D341Med (cell line): ENCODE measurements around the gene SPRED2.

Experiments used
- DNase-seq: peaks from one replicate; pipeline ENCODE4 v3.0.0; 2012; ENCODE audit warnings: low spot score

The SPRED2 gene

GRCh38 chr2:65276609-65277008, 155.8 kb downstream of the SPRED2 start:
- DNase-seq, result no peak

GRCh38 chr2:65275141-65275915, 157.1 kb downstream of the SPRED2 start:
- DNase-seq, result no peak

DNA sequence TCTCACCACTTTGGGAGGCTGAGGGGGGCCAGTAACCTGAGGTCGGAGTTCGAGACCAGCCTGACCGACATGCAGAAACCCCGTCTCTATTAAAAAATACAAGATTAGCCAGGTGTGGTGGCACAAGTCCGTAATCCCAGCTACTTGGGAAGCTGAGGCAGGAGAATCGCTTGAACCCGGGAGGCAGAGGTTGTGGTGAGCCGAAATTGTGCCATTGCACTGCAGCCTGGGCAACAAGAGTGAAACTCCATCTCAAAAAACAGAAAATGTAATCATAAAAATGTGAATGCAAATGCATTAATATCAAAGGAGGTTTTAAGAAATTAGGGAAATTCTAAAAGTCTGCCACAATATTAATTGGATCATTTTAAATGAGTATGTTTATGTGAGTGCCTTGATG, 159.1 kb downstream of the SPRED2 start:
- no peak for DNase-seq

DNA sequence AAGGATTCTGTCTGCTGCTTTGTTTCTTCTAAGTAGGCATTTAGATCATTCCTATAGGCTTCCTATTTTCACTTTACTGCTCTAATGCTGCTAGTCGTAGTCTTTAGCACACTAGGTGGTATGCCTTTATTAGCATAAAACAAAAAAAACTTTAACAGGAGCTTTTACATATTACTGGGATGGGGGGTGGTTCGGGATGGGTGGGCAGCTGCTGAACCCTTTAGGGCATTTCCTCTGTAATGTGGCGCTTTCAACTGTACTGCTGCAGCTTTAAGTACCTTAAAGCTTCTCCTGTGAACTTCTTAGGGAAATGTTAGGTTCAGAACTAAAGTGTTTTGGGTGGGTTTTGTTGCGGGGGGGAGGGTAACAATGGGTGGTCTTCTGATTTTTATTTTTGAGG, 163.4 kb downstream of the SPRED2 start:
- DNase-seq, result no peak

DNA sequence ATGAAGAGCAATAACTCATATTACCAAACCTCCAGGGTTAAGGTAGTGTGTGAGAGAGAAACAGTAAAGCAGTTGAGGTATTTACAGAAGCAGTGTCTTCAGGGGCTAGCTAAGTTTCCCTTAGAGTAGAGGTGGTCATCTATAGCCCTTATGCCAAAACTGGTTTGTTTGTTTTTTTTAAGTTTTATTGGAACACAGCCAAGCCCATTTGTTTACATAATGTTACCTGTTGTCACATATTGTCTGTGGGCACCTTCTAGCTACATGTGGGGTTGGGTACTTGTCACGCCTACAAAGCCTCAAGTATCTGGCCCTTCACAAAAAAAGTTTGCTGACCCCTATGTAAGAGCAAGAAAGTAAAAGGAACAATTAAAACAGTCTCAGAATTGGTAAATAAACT, 165.4 kb downstream of the SPRED2 start:
- no peak for DNase-seq

DNA sequence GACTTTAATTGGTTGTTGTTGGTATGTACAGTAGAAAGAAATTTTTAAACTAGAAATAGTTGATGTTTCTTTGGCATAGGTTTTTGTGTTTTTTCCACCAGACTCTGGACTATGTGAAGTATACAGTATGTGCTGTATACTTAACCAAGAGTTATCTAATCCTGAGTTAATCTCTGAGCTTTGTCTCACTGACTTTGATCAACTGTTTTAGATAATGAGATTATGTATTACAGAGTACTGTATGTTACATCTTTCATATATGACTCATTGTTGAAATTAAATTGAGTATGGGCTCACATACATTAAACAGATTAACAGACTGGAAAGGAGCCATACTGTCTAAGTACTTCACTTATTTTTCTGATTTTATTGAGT, 166.7 kb downstream of the SPRED2 start:
- DNase-seq, result no peak

- DNase-seq, result no peak
These were observed 167.4 kb downstream of the SPRED2 start for GRCh38 chr2:65264821-65265670.

- no peak for DNase-seq
These were observed 168.4 kb downstream of the SPRED2 start for GRCh38 chr2:65263986-65264385.

DNA sequence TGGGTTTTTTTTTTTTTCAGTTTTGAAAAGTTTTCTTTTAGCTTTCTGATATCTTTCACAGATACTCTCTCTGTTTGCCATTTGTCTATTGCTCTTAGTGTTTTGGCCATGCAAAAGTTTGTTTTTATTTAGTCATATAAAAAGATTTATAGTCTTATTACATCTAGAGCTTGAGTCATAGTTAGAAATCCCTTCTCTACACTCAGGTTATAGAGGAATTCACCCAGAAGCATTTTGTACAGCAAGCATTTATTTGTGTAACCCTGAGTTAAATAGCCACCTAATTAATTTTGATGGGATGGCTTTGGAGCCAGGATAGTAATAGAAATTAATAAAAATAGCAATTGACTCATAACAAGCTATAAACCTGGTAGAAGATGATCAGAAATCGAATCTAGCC, 169.1 kb downstream of the SPRED2 start:
- no peak for DNase-seq

DNA sequence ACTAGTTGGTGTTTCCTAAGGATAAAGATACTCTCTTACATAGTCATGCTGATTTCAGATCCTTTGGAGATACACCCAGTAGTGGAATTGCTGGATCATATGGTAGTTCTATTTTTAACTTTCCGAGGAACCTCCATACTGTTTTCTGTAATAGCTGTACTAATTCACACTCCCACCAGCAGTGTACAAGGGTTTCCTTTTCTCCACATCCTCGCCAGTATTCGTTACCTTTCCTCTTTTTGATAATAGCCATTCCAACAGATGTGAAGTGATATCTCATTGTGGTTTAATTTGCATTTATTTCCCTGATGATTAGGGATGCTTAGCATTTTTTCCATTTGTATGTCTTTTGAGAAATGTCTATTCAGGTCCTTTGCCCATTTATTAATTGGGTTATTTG, 170.7 kb downstream of the SPRED2 start:
- no peak for DNase-seq
